C4-2B (cell line): ENCODE measurements around the gene ZNRD2.

Experiments used
- ZFX ChIP-seq: fragments of 450-650 bp; IDR thresholded peaks from 2 replicates; pipeline ENCODE4 v1.6.1; 2017
- TF ChIP-seq, protein P1 (sequence below): fragments of 450-650 bp; conservative IDR thresholded peaks from 2 replicates; pipeline ENCODE4 v1.5.1; 2017; ENCODE audit warnings: mild to moderate bottlenecking

DNA sequence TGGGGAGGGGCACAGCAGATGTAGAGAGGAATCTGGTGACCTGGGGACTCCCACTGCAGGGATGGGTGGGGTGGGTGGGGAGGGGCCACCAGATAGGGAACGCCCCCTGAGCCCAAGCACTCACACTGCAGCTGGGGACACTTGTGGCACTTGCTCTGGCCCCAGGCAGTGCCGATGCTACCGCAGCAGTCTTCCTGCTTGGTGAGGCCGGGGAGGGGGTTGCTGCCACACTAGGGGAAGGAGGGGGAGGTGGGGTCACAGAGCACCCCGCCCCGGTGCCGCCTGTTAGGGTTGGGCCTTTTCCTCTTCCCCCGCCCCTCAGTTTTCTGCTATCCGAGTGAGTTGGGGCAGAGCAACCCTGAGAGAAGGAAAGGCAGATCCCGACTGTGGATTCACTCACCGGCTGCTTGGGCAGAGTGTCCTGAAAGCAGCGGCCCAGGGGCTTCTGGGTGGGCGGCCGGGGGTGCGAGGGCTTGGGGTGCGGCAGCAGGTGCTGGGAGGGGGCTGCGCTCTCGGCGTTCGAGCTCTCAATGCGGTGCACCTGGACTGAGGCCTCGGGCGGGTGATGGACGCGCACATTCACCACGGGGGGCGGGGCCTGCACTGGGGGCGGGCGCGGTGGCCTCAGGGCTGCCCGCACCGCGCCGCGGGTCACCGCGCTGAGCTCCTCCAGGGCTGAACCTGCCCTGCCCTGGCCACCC is 16.8 kb upstream of the ZNRD2 start:
- TF ChIP-seq, protein P1, sequence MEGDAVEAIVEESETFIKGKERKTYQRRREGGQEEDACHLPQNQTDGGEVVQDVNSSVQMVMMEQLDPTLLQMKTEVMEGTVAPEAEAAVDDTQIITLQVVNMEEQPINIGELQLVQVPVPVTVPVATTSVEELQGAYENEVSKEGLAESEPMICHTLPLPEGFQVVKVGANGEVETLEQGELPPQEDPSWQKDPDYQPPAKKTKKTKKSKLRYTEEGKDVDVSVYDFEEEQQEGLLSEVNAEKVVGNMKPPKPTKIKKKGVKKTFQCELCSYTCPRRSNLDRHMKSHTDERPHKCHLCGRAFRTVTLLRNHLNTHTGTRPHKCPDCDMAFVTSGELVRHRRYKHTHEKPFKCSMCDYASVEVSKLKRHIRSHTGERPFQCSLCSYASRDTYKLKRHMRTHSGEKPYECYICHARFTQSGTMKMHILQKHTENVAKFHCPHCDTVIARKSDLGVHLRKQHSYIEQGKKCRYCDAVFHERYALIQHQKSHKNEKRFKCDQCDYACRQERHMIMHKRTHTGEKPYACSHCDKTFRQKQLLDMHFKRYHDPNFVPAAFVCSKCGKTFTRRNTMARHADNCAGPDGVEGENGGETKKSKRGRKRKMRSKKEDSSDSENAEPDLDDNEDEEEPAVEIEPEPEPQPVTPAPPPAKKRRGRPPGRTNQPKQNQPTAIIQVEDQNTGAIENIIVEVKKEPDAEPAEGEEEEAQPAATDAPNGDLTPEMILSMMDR, result no peak
- TF ChIP-seq ZFX, result no peak
